Medulla oblongata (tissue), 1 donor: ENCODE data around the gene MPRIP.

ENCODE experiments used
- DNase-seq: peaks from one replicate; pipeline ENCODE4 v3.0.0-alpha.2; 2015; ENCODE audit errors: extremely low spot score

Gene MPRIP

DNA sequence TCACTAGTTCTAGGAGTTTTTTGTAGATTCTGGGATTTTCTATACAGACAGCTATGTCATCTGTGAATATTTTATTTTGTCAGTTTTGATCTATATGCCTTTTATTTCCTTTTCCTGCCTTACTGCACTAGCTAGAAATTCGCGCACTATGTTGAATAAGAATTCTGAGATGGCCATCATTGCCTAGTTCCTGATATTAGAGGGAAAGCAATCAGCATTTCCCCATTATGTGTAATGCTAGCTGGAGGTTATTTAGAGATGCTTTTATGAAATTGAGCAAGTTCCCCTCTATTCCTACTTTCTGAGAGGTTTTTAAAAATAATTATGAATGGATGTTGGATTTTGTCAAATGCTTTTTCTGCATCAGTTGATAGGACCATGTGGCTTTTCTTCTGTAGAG lies 23.8 kb downstream of the MPRIP start:
- no peak for DNase-seq

DNA sequence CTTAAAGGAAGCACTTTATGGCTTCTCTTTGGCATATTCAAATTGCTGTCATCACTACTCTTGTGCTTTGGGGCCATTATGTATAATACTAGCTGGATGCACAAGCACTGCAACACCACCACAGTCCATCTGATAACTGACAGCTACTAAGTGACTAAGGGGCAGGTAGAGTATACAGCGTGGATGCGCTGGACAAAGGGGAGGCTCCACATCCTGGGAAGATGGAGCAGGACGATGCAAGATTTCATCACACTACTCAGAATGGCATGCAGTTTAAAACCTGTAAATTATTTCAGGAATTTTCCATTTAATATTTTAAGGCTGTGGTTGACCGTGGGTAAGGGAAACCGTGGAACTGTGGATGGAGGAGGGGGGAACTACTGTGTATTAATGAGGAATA lies 25.0 kb downstream of the MPRIP start:
- no peak for DNase-seq

DNA sequence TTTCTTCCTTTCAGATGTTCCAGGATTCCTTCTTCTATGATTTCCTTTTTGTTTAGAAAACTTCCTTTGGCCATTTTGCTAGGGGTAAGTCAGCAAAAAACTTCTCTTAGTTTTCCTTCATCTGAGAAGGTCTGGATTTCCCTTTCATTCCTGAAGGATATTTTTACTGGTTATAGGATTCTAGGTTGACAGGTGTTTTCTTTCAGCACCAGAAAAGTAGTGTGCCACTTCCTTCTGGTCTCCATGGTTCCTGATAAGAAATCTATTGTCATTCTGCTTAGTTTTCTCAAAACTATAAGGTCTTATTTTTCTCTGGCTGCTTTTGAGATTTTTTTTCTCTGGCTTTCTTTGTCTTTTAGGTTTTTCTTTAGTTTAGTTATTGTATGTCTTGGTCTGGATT lies 27.6 kb downstream of the MPRIP start:
- no peak for DNase-seq

DNA sequence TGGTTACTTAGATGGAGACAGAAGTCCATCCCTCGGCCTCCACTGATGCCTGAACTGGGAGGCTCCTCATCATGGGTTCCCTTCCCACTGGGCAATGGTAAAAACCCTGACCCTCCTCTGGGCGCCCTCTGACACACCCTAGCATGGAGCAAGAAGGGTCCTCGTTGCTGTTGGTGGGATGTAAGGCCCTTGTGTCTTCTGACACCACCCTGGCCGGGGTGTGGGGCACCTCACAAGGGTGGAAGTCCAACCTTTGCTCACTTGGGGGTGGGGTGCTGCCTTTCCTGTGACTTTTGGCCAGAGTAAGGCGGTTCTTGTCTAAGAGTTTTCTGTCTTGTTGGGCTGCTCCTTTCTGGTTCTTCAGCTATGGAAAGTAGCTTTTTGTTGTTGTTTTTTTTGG lies 28.7 kb downstream of the MPRIP start:
- no peak for DNase-seq

DNA sequence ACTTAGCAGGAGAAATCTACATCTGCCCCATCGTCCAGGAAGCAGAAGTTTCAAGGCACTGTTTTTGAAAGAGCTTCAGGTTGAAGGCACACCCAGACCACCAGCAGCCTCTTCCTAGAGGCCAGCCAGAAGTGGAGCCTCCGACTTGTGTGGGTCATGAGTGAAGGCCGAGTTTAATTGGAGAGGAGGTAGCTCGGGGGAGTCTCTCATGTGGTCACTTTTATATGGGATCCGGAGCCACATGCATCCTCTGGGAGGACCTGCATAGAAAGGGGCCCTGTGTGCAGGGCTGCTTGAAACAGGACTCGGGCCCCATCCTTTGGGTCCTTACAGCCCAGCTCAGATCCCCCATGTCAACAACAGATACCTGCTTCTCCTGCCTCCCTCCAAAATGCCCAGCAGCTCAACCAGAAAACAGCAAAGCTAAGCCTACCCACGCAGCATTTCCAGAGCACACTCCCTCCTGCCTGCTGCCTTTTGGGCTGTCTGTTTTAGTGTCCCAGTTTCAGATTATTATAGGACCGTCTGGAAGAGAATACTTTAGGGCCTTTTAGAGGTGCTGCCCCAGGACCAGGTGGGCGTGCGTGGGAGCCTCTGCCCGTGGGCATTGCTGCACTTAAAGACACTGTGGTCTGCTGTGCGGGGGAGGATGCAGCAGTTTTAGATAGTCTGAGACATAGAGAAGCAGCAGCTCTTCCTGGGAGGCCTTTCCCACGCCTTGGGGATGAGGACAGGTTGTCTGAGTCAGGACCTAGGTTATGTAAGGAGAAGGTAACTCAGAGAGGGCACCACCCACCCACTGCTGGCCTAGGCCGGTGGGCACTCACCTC lies 29.5 kb downstream of the MPRIP start:
- DNase-seq = no peak

DNA sequence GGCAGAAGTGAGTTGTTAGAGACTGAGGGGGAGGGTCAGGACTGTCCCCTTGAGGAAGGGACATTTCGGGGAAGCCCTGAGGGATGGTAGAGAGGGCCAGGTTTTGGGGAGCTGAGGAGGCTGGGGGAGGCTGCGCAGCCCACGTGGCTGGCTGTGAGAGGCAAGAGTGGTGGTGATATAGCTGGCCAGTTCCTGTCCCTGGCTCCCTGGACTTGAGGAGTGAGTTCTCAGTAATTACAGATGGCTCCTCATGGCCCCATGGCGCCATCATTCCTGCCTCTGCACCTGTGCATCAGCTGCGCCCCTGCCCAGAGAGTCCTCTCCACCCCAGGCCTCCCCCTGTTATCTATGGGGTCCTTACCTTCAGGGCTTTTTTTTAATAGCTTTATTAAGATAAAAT lies 30.3 kb downstream of the MPRIP start:
- no peak for DNase-seq

DNA sequence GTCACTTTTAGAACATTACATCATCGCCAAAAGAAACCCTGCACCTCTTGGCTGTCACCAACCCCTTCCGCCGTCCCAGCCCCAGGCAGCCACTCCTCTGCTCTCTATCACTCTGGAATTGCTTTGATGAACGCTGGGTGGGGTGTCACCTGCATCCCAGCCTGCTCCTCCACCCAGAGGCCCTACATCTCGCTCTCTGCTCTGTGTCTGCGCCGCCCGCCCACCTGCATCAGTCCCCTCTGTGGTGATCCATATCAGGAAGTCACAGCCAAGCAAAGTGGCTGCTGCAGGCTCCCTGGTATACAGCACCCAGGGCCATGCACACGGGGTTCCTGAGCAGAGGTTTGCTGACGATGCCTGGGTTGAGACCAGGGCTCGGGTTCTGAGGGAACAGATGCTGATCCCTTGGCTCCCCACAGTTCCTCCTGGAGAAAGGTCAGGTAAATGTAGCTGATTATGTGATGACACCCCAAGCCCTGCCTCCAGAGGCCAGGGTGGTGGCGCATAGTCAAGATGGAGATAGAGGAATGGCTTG lies 30.8 kb downstream of the MPRIP start:
- no peak for DNase-seq

DNA sequence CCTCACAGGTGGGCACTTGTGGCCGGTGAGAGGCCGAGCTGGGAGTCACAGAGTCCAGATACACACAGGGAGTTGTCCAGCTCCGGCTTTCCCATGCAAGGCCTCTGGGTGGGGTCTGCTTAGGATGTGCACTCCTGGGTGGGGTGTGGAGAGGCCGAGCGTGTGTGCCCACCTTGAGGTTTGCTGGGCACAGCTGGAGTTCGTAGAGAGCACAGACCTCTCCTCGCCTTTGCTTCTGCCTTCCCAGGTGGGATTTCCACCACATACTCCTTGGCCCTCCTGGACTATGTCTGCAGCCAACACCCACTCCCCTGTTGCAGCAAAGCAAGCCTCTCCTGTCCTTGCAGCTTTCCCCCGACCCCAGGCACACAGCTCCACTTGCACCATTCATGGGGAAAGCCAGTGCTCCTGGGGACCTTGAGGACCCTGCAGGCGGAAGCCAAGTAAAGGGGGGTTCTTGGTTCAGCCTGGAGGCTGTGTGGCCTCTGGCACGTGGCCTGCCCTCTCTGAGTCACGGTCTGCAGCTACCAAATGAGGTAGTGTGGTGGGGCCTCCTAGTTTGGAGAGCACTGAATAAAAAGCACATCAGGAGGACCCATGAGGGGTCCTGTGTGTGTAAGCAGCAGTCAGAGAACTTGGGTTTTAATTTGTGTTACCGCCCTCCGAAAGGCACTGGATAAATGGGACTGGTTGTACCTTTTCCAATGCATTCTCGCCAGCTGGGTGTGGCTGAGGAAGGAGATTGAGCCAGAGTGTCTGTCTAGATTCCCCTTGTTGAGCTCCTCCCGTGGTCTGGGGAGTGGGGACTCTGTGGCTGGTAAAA lies 31.5 kb downstream of the MPRIP start:
- DNase-seq = no peak

DNA sequence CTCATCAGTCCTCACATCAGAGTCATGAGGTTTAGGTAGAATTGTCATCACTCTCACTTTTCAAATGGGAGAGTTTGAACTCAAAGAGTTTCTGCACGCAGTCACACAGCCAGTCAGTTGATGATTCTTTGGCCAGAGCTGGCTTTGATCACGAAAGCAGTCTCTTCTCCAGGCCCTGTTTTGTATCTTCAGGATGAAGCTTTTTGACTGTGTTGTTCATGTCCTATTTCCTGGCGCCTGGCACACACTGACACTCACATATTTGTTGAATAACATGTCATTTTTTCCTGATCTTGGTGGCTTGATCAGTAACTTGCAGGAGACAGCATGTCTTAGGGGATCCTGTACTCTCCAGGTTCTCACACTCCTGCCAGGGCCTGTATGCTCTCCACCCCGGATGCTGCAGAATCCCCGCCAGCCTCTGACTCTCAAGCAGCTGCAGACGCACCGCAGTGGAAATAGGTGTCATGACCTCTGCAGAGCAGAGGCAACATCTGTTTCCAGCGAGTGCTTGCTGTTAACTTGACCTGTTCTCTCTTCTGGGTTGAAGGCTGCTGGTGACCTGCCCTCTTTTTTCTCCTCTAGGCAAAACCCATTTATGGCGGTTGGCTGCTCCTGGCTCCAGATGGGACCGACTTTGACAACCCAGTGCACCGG lies 33.0 kb downstream of the MPRIP start:
- no peak for DNase-seq

DNA sequence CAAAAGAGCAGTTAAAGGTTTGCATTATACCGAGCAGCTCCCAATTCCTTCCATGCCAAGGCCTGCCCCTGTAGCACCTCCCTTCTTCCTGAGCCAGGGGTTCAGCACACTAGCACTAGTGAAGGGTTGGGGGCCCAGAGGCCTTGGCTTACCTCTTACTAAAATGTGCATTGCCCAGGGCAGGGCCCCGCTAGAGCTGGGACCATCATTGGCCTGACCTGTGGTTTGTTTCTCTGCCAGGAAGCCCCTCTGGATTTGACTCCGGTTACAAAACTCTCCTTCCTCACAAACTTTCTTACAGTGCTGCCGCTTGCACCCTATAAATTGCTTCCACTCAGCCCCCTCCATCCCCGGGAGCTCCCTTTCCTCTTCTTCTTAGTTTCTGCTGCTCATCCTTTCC lies 33.8 kb downstream of the MPRIP start:
- DNase-seq = no peak

DNA sequence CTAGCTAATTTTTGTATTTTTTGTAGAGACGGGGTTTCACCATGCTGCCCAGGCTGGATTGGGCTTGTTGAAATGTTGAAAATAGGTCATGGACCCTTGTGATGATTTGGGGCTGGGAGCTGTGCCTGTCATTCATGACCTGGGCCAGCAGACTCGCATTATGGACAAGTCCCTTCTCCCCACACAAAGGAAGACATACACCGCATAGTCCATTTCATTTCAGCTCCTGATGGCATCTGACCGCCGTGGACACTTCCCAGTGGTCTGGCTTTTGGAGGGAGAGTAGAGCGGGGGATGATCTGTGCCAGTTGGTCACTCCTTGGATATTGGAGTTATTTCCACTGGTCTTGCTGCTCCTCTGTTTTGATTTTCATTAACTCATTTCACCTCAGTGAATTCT lies 34.8 kb downstream of the MPRIP start:
- no peak for DNase-seq

DNA sequence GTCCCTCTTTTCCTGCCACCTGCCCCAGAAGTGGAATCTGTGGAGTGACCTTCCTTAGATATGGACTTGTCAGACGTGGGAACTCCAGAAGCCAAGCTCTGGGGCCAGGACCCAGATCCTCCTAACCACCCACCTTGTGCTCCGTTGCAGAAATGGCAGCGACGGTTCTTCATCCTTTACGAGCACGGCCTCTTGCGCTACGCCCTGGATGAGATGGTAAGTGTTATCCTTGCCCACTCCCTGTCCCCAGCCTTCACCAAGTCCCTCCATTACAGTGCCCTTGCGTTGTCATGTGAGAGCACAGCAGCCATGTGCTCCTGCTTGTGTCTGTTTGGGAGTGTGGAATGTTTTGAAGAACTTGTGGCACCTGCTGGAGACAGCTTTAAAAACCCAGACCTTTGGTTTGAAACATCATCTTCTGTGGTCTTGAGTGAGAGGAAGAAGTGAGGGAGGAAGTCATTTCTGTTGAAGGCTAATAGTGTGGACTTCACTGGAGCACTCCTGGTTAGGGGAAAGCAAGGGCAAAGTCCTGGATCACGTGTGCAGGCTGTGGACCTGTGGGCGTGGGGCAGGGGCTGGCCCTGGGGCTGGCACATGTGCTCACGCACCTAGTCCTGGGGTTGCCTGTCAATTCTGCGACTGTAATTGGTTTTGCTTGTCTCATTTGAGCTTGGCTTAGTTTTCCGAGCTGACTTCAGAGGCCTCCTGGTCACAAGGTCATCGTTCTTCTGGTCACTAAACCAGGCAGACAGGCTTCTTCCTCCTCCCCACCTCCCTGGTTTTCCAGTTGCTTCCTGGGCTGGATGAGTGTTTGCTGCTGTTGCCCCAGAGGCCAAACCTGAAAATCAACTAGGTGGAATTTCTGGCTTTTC lies 35.8 kb downstream of the MPRIP start:
- DNase-seq = no peak

DNA sequence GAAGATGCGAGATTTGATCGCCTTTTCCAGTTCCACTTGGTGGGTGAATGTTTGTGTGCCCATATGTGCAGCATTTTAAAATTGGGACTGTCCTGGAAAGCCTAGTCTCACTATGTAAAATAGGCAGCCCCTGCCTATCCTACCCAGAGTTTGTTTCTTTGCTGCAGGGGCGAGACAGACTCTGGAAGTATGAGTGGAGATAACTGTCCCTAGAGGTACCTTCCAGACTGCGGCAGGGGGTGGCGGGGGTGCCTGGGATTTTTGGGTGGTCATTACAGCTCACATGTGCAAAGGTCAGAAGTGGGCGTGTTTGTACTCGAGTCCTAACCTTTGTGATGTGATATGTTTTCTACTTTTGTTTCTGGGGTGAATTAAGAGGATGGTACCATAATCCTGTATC lies 36.6 kb downstream of the MPRIP start:
- DNase-seq = no peak

DNA sequence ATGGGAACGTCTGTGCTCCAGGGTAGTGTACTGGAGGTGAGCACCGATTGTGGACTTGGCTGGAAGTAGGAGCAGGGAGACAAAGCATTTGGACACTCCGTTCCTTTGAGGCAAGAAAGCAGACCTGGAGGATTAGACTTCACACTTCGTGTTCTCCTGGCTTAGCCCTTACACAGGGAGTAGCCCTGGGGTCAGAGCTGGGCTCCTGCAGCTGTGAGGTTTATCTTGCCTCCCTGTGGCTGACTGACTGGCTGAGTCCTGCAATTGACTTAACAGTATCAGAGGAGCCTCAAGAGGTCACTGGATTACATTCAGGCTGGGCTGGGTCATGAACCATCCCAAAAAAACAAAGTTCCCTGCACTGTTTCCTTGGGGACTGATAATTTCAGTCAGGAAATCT lies 37.1 kb downstream of the MPRIP start:
- DNase-seq = no peak

DNA sequence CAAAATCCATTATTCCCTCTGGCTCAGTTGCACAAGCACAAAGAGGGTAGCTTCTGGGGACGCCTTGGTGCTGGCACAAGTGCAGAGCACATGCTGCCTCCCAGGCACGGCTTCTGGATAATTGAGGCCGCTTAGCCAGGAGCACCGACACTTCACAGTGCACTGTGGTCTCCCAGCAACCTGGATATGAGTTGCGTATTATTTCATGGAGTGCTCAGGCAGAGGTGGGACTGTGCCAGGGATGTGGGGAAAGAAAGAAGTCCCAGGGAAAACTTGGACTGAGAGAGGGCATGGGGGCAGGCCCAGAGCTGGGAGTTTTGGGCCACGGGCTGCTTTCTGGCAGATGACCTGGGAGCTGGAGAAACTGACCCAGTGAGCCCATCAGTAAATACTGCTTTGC lies 37.5 kb downstream of the MPRIP start:
- peak; percentile 76 for DNase-seq

DNA sequence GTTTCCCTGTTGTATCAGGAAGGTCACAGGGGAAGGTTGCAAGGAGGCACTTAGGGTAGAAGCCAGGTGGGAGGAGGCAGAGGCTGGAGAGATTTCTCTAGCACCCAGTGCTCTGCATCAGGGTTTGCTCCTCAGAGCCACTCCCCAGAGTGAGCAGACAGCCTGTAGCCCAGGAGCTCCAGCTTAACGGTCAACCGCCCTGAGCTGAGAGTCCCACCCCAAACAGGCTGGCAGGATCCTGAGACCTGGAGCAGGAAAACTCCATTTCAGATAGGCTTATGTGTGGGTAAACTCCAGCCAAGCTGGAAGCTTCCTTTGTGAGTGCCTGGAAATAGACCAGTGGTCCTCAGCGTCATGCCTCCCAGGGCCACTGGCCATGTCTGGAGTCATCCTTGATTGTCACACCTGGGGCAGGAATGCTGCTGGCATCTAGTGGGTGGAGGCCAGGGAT lies 37.9 kb downstream of the MPRIP start:
- DNase-seq = no peak

DNA sequence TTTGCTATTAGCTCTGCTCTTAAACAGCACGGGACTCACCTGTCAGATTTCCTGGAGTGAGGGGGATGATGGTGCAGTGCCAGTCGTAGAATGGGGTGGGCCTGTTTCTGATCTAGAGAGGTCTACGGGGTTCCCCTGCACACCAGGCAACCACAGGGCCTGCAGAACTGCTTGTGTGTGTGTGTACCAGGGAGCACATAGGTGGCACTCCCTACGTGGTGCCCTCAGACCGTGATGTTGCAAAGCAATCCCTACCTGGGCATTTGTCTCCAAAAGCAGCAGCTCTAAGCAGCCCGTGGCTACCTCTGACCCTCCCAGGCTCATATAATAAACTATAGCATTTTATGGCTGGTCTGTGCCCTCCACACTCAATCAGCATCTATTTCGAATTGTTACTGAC lies 38.5 kb downstream of the MPRIP start:
- DNase-seq = no peak

DNA sequence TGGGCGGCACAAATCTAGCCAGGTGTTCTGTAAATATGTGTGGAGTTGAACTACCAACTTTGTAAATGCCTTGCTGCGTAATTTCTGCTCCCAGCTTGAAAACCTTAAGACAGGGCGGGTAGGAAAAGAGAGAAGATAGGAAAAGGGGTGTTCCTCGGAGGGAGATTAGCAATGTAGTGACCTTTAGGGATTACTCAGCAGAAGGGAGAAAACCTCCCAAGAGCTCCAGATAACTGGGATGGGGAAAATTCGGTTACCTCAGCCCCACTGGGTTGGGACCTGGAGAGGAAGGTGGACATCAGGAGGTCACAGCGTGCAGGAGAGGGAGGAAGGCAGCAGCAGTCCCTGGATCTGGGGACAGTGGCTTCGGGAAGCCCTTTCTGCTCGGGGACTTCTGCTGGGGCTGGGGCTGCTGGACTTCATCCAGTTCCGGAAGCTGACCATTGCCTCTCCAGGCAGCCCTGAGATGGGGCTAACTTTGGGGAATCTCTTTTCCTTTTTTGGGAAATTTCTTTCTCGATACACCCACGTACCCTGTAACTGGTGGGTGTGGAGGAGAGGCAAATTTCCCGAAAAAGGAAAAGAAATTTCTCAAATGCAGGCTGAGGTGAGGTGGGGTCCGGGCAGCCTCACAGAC lies 39.2 kb downstream of the MPRIP start:
- DNase-seq = no peak

DNA sequence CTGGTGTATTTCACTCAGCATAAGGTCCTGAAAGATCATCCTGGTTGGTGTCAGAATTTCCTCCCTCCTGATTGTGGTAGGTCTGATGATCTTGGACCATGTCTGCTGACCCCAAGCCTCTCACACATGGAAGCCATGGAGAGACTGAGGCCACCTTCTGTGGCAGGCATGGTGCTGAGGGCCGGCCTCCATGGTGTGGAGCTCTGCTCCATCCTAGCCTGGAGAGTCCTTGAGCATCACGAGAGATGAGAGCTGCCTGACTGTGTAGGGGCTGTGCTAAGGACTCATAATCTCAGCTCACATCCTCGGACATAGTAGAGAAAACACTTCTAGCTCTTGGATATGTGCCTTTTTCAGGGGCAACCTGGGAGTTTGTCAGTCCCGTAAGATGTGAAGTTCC lies 40.6 kb downstream of the MPRIP start:
- no peak for DNase-seq

DNA sequence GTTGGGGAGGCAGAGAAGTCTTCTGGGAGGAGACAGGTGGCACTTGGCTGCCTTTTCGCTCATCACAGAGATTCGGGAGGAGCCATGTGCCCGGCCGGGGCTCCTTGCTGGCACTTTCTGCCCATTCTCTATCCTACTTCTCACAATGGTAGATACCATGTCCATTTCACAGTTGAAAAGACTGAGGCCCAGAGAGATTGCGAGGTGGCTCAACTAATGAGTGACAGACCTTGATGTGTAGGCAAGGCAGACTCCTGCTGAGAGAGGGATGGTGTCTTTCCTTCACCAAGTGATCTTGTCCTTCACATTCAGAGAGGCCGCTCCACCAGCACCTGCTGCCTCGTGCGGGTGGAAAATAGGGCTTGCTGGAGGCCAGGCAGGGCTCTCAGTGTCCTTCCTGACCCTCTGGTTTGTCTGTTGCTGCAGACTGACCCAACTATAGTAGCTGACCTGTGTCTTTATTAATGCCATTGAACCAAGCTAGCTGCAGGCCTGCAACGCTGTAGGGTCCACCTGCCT lies 42.1 kb downstream of the MPRIP start:
- DNase-seq = no peak

DNA sequence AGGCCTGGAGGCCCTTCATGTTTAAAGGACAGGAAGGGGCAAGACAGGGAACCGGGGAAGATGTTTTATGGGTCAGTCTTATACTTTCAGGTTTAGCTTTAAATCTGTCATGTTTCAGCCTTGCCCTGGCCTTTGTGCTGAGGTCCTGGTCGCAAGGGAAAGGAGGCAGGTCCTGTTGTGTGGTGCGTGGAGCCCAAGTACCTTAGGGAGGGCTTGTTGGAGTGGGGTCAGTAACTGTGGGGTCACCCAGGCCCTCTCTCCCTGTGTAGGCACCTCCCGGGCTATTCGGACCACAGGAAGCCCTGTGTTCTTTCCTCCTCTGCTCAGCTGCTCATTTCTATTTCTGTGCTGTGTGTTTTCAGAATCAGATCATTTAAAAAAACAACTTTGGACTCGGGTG lies 42.7 kb downstream of the MPRIP start:
- no peak for DNase-seq
